Measurements from ENCODE around the gene ZBTB8OS. TPM values are rescaled to one million over a fixed set of nuclear protein-coding genes. Genes with fewer than 3 reads are reported as not detected.

The ZBTB8OS gene
- total RNA-seq, 4 donors from 2014 or later, result 12.5 to 36.7 (median 23.3) TPM

DNA sequence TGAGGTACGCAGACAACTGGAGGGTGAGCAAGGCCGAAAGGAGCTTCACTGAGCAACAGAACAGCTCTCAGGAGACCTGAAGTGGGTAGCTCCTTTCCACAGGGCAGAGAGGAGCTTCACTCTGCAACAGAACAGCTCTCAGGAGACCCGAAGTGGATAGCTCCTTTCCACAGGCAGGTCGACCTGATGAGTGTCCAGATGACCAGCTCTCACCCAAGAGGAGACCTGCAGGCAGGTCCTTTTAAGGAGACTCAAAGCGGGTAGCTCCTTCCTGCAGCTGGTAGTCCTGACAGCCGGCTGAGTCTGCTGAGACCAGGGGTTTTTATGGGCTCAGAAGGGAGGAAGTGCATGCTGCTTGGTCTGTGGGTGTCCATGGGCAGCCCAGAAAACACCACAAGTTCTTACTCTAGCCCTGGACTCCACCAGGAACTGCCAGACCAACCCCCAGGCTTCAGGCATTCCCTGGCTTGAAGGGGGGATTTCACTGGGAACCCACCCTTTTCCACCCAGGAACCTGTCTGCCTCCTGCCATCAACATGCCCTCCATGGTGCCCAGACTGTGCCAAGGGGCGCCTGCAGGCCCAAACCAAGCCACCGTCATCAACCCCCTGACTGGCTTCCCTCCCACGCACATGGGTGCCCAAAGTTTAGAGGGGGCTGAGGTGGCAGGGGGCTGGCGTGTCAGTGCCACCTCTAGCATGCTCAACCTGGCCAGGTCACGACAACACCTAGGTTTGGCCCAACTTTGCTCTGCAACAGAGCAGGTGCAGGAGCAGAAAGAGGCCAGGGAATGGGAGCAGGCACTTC, 43.6 kb downstream of the ZBTB8OS start:
- DNase-seq (ENCODE audit: low spot score), result no peak
- TF ChIP-seq, protein P1, sequence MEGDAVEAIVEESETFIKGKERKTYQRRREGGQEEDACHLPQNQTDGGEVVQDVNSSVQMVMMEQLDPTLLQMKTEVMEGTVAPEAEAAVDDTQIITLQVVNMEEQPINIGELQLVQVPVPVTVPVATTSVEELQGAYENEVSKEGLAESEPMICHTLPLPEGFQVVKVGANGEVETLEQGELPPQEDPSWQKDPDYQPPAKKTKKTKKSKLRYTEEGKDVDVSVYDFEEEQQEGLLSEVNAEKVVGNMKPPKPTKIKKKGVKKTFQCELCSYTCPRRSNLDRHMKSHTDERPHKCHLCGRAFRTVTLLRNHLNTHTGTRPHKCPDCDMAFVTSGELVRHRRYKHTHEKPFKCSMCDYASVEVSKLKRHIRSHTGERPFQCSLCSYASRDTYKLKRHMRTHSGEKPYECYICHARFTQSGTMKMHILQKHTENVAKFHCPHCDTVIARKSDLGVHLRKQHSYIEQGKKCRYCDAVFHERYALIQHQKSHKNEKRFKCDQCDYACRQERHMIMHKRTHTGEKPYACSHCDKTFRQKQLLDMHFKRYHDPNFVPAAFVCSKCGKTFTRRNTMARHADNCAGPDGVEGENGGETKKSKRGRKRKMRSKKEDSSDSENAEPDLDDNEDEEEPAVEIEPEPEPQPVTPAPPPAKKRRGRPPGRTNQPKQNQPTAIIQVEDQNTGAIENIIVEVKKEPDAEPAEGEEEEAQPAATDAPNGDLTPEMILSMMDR (IDR thresholded peaks at IDR 0.05), result no peak
- no peak for ATAC-seq (ENCODE audit: low FRiP score)

DNA sequence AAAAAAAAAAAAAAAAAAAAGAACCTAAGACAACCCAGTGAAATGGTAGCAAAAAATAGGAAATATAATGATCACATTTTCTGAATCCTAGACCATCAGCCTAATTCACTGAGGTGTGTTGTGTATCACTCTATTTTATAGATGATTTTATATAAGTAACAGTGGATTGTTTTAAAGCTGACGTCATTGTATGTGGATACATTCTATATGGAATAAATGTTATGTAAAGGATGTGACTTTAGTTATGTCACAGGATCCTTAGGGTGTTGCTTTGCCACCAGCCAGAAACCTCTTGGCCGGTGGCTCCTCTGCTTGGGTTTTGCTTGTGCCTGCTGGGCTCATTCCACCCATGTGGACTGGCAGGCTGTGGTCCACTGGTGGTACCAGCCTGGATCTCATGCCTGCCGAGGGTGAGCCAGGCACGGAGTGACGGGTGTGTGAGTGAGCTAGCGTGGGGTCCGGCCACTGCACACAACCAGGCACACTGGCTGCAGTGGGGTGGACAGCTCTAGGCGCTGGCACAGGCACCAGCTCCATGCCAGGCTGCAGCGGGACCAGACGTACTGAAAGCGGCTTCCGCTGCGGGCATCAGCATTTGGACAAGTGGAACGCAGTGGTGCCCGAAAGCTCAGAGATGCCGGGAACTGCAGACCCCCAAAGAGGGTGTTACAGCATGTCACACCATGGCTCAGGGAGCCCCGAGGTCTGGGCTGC, 44.5 kb downstream of the ZBTB8OS start:
- DNase-seq (ENCODE audit: low spot score) (no peak), ATAC-seq (ENCODE audit: low FRiP score) (no peak)
- TF ChIP-seq, protein P1 (IDR thresholded peaks at IDR 0.05), result no peak

DNA sequence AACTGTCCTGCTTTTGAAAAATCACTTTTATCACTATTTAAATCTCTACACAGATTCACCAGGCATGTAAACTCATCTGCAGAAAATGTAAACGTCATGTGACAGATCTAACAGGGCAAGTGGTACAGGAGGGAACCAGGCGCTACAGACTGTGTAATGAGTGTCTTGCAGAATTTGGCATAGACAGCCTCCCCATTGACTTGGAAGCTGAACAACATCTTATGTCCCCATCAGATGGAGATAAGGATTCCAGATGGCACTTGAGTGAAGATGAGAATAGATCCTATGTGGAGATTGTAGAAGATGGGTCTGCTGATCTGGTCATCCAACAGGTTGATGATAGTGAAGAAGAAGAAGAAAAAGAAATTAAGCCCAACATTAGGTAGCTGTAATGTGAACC, 50.3 kb downstream of the ZBTB8OS start:
- TF ChIP-seq, protein P1 (IDR thresholded peaks at IDR 0.05), result no peak
- DNase-seq (ENCODE audit: low spot score) (no peak), ATAC-seq (ENCODE audit: low FRiP score) (no peak)

DNA sequence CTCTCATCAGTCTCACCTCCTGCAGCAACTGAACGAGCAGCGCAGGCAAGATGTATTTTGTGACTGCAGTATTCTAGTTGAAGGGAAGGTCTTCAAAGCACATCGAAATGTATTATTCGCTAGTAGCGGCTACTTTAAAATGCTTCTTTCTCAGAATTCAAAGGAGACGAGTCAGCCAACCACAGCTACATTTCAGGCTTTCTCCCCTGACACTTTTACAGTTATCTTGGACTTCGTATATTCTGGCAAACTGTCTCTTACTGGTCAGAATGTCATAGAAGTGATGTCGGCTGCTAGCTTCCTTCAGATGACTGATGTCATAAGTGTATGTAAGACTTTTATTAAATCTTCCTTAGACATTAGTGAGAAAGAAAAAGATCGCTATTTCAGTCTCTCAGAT, 57.4 kb downstream of the ZBTB8OS start:
- no peak for DNase-seq (ENCODE audit: low spot score)
- TF ChIP-seq, protein P1 (IDR thresholded peaks at IDR 0.05), result no peak
- ATAC-seq (ENCODE audit: low FRiP score), result no peak

DNA sequence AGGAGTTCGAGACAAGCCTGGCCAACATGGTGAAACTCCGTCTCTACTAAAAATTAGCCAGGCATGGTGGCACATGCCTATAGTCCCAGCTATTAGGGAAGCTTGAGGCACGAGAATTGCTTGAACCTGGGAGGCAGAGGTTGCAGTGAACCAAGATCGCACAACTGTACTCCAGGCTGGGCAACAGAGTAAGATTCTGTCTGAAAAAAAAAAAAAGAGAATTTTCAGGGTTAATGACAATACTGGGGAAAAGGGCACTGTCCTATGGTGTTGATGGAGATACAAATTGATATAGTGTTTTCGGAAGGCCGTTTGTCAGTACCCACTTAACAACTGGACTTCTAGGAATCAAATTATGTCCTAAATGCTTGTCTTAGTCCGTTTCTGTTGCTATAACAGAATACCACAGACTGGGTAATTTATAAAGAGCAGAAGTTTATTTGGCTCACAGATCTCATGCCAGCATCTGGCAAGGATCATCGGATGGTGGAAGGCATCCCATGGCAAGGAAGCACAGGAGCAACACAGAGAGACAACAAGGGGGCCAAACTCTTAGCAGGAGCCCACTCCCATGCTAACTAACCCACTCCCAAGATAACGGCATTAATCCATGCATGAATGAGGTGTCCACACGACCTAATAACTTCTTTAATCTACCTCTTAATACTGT, 69.9 kb downstream of the ZBTB8OS start:
- DNase-seq (ENCODE audit: low spot score) (no peak), ATAC-seq (ENCODE audit: low FRiP score) (no peak)
- TF ChIP-seq, protein P1 (IDR thresholded peaks at IDR 0.05), result no peak

Small RNAs within 50 kb of the gene (small RNA-seq; reads per million reads assigned to genes)
- gene RF00019, result not detected

Other genes starting within 250 kb of the ZBTB8OS start
- under 1 TPM in 1 of 4 donors, not detected in 3; under 0.01 TPM for gene ZBTB8B, start 185.5 kb downstream of the ZBTB8OS start, total RNA-seq
- gene ZBTB8A, start 111.1 kb downstream of the ZBTB8OS start, total RNA-seq, result 10 to 100 TPM in 1 of 4 donors, 1 to 10 TPM in 3; 5.4 to 10.9 (median 7.0) TPM
- 100 to 1,000 TPM in 1 of 4 donors, 10 to 100 TPM in 3; 85.4 to 113 (median 93.2) TPM for gene RBBP4, start 658 bp upstream of the ZBTB8OS start, total RNA-seq
- 10 to 100 TPM; 14.8 to 27.4 (median 22.1) TPM for gene SYNC, start 52.2 kb upstream of the ZBTB8OS start, total RNA-seq
- 100 to 1,000 TPM in 1 of 4 donors, 10 to 100 TPM in 3; 59.1 to 124 (median 62.6) TPM for gene YARS1, start 166.8 kb upstream of the ZBTB8OS start, total RNA-seq
- gene S100PBP, start 167.1 kb upstream of the ZBTB8OS start, total RNA-seq, result 10 to 100 TPM; 20.4 to 47.6 (median 28.4) TPM
- gene FNDC5, start 220.4 kb upstream of the ZBTB8OS start, total RNA-seq, result 1 to 10 TPM in 3 of 4 donors, under 1 TPM in 1; 0.48 to 3.0 (median 1.6) TPM
- gene HPCA, start 235.9 kb upstream of the ZBTB8OS start, total RNA-seq, result 1 to 10 TPM in 1 of 4 donors, not detected in 3; 1.2 TPM

Measured in omental fat pad (tissue), 4 donors.